DMS 273 (cell line): ENCODE data around the gene TLN1.

Source experiments
- DNase-seq: peaks from one replicate; lab custom pipeline; 2025; ENCODE audit not compliant: unreplicated experiment; lab: John Stamatoyannopoulos, UW

The TLN1 gene

GRCh38 chr9:35665471-35665818 is 66.5 kb downstream of the TLN1 start:
- DNase-seq = no peak

- DNase-seq = peak; percentile 92
These were observed 67.2 kb downstream of the TLN1 start, which contains the start of gene ARHGEF39 for GRCh38 chr9:35664531-35665470. Gene ARHGEF39, minus strand, starts transcription at chr9:35665195. Its CDS starts 26 bp downstream, at chr9:35665169.

GRCh38 chr9:35662437-35662836 is 69.6 kb downstream of the TLN1 start:
- no peak for DNase-seq

GRCh38 chr9:35661756-35662350 is 70.1 kb downstream of the TLN1 start:
- DNase-seq = no peak

GRCh38 chr9:35660966-35661415 is 71.0 kb downstream of the TLN1 start:
- DNase-seq = peak; percentile 43

GRCh38 chr9:35659340-35659739 is 72.7 kb downstream of the TLN1 start:
- DNase-seq = no peak

GRCh38 chr9:35658968-35659220 is 73.1 kb downstream of the TLN1 start:
- DNase-seq = peak; percentile 62

GRCh38 chr9:35658137-35658967 is 73.6 kb downstream of the TLN1 start, which contains the start of gene CCDC107:
Gene CCDC107, plus strand, starts transcription at chr9:35658292. Its CDS starts 88 bp downstream, at chr9:35658380.
- DNase-seq = peak; percentile 90

GRCh38 chr9:35657546-35658136 is 74.4 kb downstream of the TLN1 start, which contains the start of gene RMRP:
Gene RMRP, minus strand, starts transcription at chr9:35658019.
- peak; percentile 99 for DNase-seq

GRCh38 chr9:35656831-35657545 is 75.0 kb downstream of the TLN1 start:
- DNase-seq = peak; percentile 86

- DNase-seq = no peak
These were observed 75.6 kb downstream of the TLN1 start for GRCh38 chr9:35656348-35656747.

GRCh38 chr9:35653611-35654010 is 78.4 kb downstream of the TLN1 start:
- DNase-seq = no peak

- no peak for DNase-seq
These were observed 79.2 kb downstream of the TLN1 start for GRCh38 chr9:35652829-35653209.

GRCh38 chr9:35651956-35652828 is 79.8 kb downstream of the TLN1 start:
- no peak for DNase-seq

- no peak for DNase-seq
These were observed 81.4 kb downstream of the TLN1 start, which contains the start of gene SIT1 for GRCh38 chr9:35650341-35651158. Gene SIT1, minus strand, starts transcription at chr9:35650931. Its CDS starts 78 bp downstream, at chr9:35650853.

- no peak for DNase-seq
These were observed 82.3 kb downstream of the TLN1 start for GRCh38 chr9:35649431-35650340.
